IMR-90 (cell line): ENCODE measurements around the gene SMIM31. TPM values are rescaled to one million over a fixed set of nuclear protein-coding genes. Genes with fewer than 3 reads are reported as not detected.
A peak's percentile ranks its signal among the peaks of the same experiment; 100 is the strongest.

Experiments
- ATAC-seq: fragments of 200-7000 bp; cut with Tn5 transposase; 2 replicates; pipeline ENCODE4 v1.9.1; 2020; ENCODE audit warnings: low read depth, mild to moderate bottlenecking, moderate library complexity
- Bru-seq: library from RNA; stranded (reverse); fragments of 400-500 nt; gene quantifications from one replicate; lab custom pipeline; 2021; lab: Mats Ljungman, UMichigan
- BruChase-seq, 2 experiments: library from RNA; stranded (reverse); fragments of 400-500 nt; gene quantifications; one replicate each; lab custom pipeline; 2021; lab: Mats Ljungman, UMichigan
- BruUV-seq: library from RNA; stranded (reverse); fragments of 400-500 nt; replicated peaks from 2 replicates; lab custom pipeline; 2021; lab: Mats Ljungman, UMichigan
- CTCF ChIA-PET: fragments of 300-600 bp; formaldehyde crosslinking; extraction: SDS; loops from one replicate; lab custom pipeline; 2021; ENCODE audit warnings: antibody characterized with exemption; lab: Yijun Ruan, JAX
- POLR2A ChIA-PET: fragments of 300-600 bp; sonication (Branson Sonifier 250); formaldehyde crosslinking; loops from one replicate; lab custom pipeline; 2022; ENCODE audit warnings: antibody characterized with exemption; ENCODE audit not compliant: unreplicated experiment; lab: Charles Lee
- DNase-seq: peaks from one replicate; pipeline ENCODE4 v3.0.0; 2013
- H2AFZ ChIP-seq: replicated peaks from 2 replicates; pipeline ENCODE3; 2013; ENCODE audit warnings: low read length, mild to moderate bottlenecking; ENCODE audit not compliant: poor library complexity
- H2AK5ac ChIP-seq: 2 replicates; pipeline ENCODE4 v1.6.1; 2013; ENCODE audit warnings: low read depth, low read length, inconsistent platforms
- H2AK9ac ChIP-seq: replicated peaks from 2 replicates; pipeline ENCODE3; 2013; ENCODE audit warnings: mild to moderate bottlenecking, low read depth, low read length, moderate library complexity; ENCODE audit not compliant: poor library complexity
- H2BK120ac ChIP-seq: 2 replicates; pipeline ENCODE4 v1.6.1; 2013; ENCODE audit warnings: low read depth, low read length, inconsistent platforms
- H2BK15ac ChIP-seq: 3 replicates; pipeline ENCODE4 v1.6.1; 2013; ENCODE audit warnings: low read depth, low read length, inconsistent platforms
- H2BK20ac ChIP-seq: 2 replicates; pipeline ENCODE4 v1.6.1; 2013; ENCODE audit warnings: low read depth, mild to moderate bottlenecking, inconsistent platforms, low read length, moderate library complexity
- H2BK5ac ChIP-seq: 2 replicates; pipeline ENCODE4 v1.6.1; 2013; ENCODE audit warnings: mild to moderate bottlenecking, low read depth, low read length, inconsistent platforms; ENCODE audit not compliant: poor library complexity, severe bottlenecking
- H3K14ac ChIP-seq: replicated peaks from 2 replicates; pipeline ENCODE4 v1.6.1; 2013; ENCODE audit warnings: low read depth, low read length, inconsistent platforms
- H3K18ac ChIP-seq: 2 replicates; pipeline ENCODE4 v1.6.1; 2013; ENCODE audit warnings: low read depth, low read length, control low read depth
- H3K23ac ChIP-seq: 2 replicates; pipeline ENCODE4 v1.6.1; 2013; ENCODE audit warnings: low read depth, low read length, inconsistent platforms
- H3K27ac ChIP-seq: 2 replicates; pipeline ENCODE4 v1.5.1; 2013; ENCODE audit warnings: mild to moderate bottlenecking, control low read depth, low read length; ENCODE audit not compliant: insufficient read depth
- H3K27me3 ChIP-seq: 2 replicates; pipeline ENCODE4 v1.6.1; 2013; ENCODE audit warnings: low read length; ENCODE audit not compliant: control insufficient read depth, insufficient read depth
- H3K36me3 ChIP-seq: 2 replicates; pipeline ENCODE4 v1.6.1; 2013; ENCODE audit warnings: low read length, mixed read lengths; ENCODE audit not compliant: control insufficient read depth, insufficient read depth
- H3K4ac ChIP-seq: 2 replicates; pipeline ENCODE4 v1.6.1; 2013; ENCODE audit warnings: low read depth, low read length, inconsistent platforms
- H3K4me1 ChIP-seq: 2 replicates; pipeline ENCODE4 v1.6.1; 2013; ENCODE audit warnings: low read length, mixed read lengths; ENCODE audit not compliant: control insufficient read depth, insufficient read depth
- H3K4me2 ChIP-seq: 2 replicates; pipeline ENCODE4 v1.6.1; 2013; ENCODE audit warnings: low read depth, mild to moderate bottlenecking, control low read depth, low read length, moderate library complexity
- H3K4me3 ChIP-seq: 2 replicates; pipeline ENCODE4 v1.5.1; 2013; ENCODE audit warnings: low read depth, mild to moderate bottlenecking, control low read depth, low read length, moderate library complexity; ENCODE audit not compliant: insufficient read depth
- H3K56ac ChIP-seq: 2 replicates; pipeline ENCODE4 v1.6.1; 2013; ENCODE audit warnings: low read length, inconsistent platforms; ENCODE audit not compliant: insufficient read depth; ENCODE audit errors: extremely low read depth
- H3K79me1 ChIP-seq, 2 experiments: 2 replicates each; pipeline ENCODE4 v1.6.1; 2013; ENCODE audit warnings: low read length in 2 of 2, inconsistent platforms in 1 of 2, low read depth in 1 of 2
- H3K9ac ChIP-seq: 2 replicates; pipeline ENCODE4 v1.6.1; 2013; ENCODE audit warnings: low read depth, low read length, control low read depth
- H3K9me1 ChIP-seq: 2 replicates; pipeline ENCODE4 v1.6.1; 2013; ENCODE audit warnings: low read length, inconsistent platforms; ENCODE audit not compliant: insufficient read depth
- H3K9me3 ChIP-seq: 2 replicates; pipeline ENCODE4 v1.6.1; 2013; ENCODE audit warnings: low read length; ENCODE audit not compliant: control insufficient read depth, insufficient read depth
- H4K20me1 ChIP-seq: 2 replicates; pipeline ENCODE4 v1.6.1; 2013; ENCODE audit warnings: low read length, inconsistent platforms; ENCODE audit not compliant: insufficient read depth
- H4K5ac ChIP-seq: 2 replicates; pipeline ENCODE4 v1.6.1; 2013; ENCODE audit warnings: mild to moderate bottlenecking, low read depth, low read length, control low read depth
- H4K8ac ChIP-seq, 2 experiments: 2 replicates each; pipeline ENCODE4 v1.6.1; 2013; ENCODE audit warnings: low read depth in 2 of 2, low read length in 2 of 2, control low read depth in 1 of 2, inconsistent platforms in 1 of 2
- H4K91ac ChIP-seq: 2 replicates; pipeline ENCODE4 v1.6.1; 2013; ENCODE audit warnings: low read depth, low read length, inconsistent platforms; ENCODE audit not compliant: insufficient read depth
- BHLHE40 ChIP-seq: fragments of 150-350 bp; IDR thresholded peaks from 2 replicates; pipeline ENCODE4 v1.6.1; 2016; ENCODE audit warnings: mild to moderate bottlenecking, low read depth, low read length
- CEBPB ChIP-seq: IDR thresholded peaks from 2 replicates; pipeline ENCODE4 v1.6.1; 2012; ENCODE audit warnings: low read depth, low read length, improper control_type of control experiment
- CHD1 ChIP-seq: IDR thresholded peaks from 2 replicates; pipeline ENCODE4 v1.6.1; 2012; ENCODE audit warnings: low read depth, low read length, improper control_type of control experiment
- MXI1 ChIP-seq: IDR thresholded peaks from 2 replicates; pipeline ENCODE4 v1.6.1; 2012; ENCODE audit warnings: low read depth, mild to moderate bottlenecking, low read length, moderate library complexity, borderline replicate concordance
- NFE2L2 ChIP-seq: fragments of 150-350 bp; IDR thresholded peaks from 2 replicates; pipeline ENCODE4 v1.6.1; 2016; ENCODE audit warnings: low read depth, mild to moderate bottlenecking, low read length
- POLR2A ChIP-seq: IDR thresholded peaks from 2 replicates; pipeline ENCODE4 v1.6.1; 2012; ENCODE audit warnings: mild to moderate bottlenecking, low read depth, low read length
- WGBS, 2 experiments: methylation state at CpG; one replicate each; pipeline versions ENCODE4 v1.1.5 to v1.1.7; 2013; ENCODE audit warnings: missing lambda C conversion rate in 2 of 2; ENCODE audit not compliant: insufficient read length in 1 of 2; ENCODE audit errors: extremely low coverage in 2 of 2; 5-methylcytosine and 5-hydroxymethylcytosine counted together
- dilution Hi-C: fragments of 300-500 bp; cut with HindIII; formaldehyde crosslinking; loops from one replicate; pipeline ENCODE4 v1.14.3; 2018; ENCODE audit warnings: low sequenced_read_pairs; ENCODE audit not compliant: unreplicated experiment
- in situ Hi-C: fragments of 300-500 bp; cut with MboI; formaldehyde crosslinking; loops from 3 replicates; pipeline ENCODE4 v1.14.3; 2019; ENCODE audit warnings: low sequenced_read_pairs, inconsistent platforms, mixed read lengths
- intact Hi-C: fragments of 100-400 bp; cut with micrococcal nuclease; formaldehyde crosslinking; loops from 2 replicates; pipeline ENCODE4 v1.10.0; 2022
- long read RNA-seq: library from polyadenylated mRNA; unstranded; transcript quantifications from one replicate; pipeline ENCODE4 v2.0.0, GENCODE V29; 2021; ENCODE audit not compliant: unreplicated experiment
- polyA plus RNA-seq, 3 experiments: library from polyadenylated mRNA; depleted of rRNA; stranded (reverse); fragments of >200 nt; gene quantifications; 2 replicates each; pipeline ENCODE4 v1.2.3, GENCODE V29; 2012; ENCODE audit warnings: low replicate concordance in 1 of 3
- total RNA-seq: library from RNA; depleted of rRNA; stranded (reverse); fragments of >200 nt; gene quantifications from 2 replicates; pipeline ENCODE4 v1.2.3, GENCODE V29; 2012; rRNA removed

SMIM31 gene
- total RNA-seq, result not detected in 2 replicates
- not detected in 2 replicates for polyA plus RNA-seq (2012; rRNA removed)
- not detected in 2 replicates for polyA plus RNA-seq (2012; cell fraction: cytosol; rRNA removed)
- not detected in 2 replicates for polyA plus RNA-seq (2012; cell fraction: nucleus; rRNA removed; ENCODE audit: low replicate concordance)
- percentile 4 among the genes with signal in this experiment for Bru-seq, nascent RNA
- BruChase-seq, experiment 1, labeled RNA remaining after a 6-hour chase, result percentile 5 among the genes with signal in this experiment
- BruChase-seq, experiment 2, labeled RNA remaining after a 2-hour chase, result not detected
- long read RNA-seq, result 0 reads

GRCh38 chr4:164753873-164754488, at the start of gene SMIM31:
SMIM31 (plus strand) TSS chr4:164754131; CDS start chr4:164770444, 16,313 bp downstream.
- Histone ChIP-seq H3K4me2 (no peak within 1 kb of the TSS), H3K9me1 (no peaks in the 10 kb centered on the region), H3K27me3 (no peaks in the 10 kb centered on the region), H3K14ac (no peak within 1 kb of the TSS), H4K20me1 (no peaks in the 10 kb centered on the region), H4K8ac (no peak within 1 kb of the TSS), H3K4me3 (no peak within 1 kb of the TSS), H2AFZ (no peak within 1 kb of the TSS), H3K9ac (no peak within 1 kb of the TSS), H3K56ac (no peak within 1 kb of the TSS), H3K4me1 (no peaks in the 10 kb centered on the region), H2BK120ac (no peak within 1 kb of the TSS), H4K91ac (no peak within 1 kb of the TSS), H2AK9ac (no peak within 1 kb of the TSS), H2AK5ac (no peak within 1 kb of the TSS), H3K4ac (no peak within 1 kb of the TSS), H3K18ac (no peak within 1 kb of the TSS), H4K5ac (no peak within 1 kb of the TSS), H3K27ac (no peak within 1 kb of the TSS), H2BK15ac (no peak within 1 kb of the TSS), H3K36me3 (no peaks in the 10 kb centered on the region), H2BK20ac (no peak within 1 kb of the TSS), H3K23ac (no peak within 1 kb of the TSS), H3K79me1 (no peaks in the 10 kb centered on the region), H3K9me3 (no peaks in the 10 kb centered on the region), H2BK5ac (no peak within 1 kb of the TSS)
- CTCF ChIA-PET, result interaction anchor here (0.7 kb wide), 1 partner anchor 374 kb away, joined by 5 read pairs; no protein-coding TSS in a partner anchor
- DNase-seq (no peak), ATAC-seq (no peak)
- intact Hi-C loops, result no loop called here
- no CpG with 5 or more reads among the region's 7 CpGs for WGBS, 2 experiments
- no peak for TF ChIP-seq MXI1
- TF ChIP-seq NFE2L2, result no peak
- TF ChIP-seq CEBPB, result no peak
- TF ChIP-seq POLR2A, result no peak
- no peak for TF ChIP-seq CHD1
- no peak for TF ChIP-seq BHLHE40
- in situ Hi-C loops, result no loop called here
- dilution Hi-C loops, result no loop called here
- BruUV-seq, result no TSS peak
- POLR2A ChIA-PET, result no interaction called here
